PFSK-1 (cell line): ENCODE results near the gene ADRB2.

Source experiments
- FOXP2 ChIP-seq: optimal IDR thresholded peaks from 2 replicates; pipeline ENCODE3; 2011; ENCODE audit warnings: borderline replicate concordance, control low read depth, inconsistent platforms; ENCODE audit not compliant: insufficient read depth; ENCODE audit errors: extremely low read length, extremely low read depth
- POLR2AphosphoS5 ChIP-seq: IDR thresholded peaks from 2 replicates; pipeline ENCODE4 v1.6.1; 2012; ENCODE audit warnings: low read depth, mild to moderate bottlenecking, control low read depth, low read length, moderate library complexity
- REST ChIP-seq, 2 experiments: IDR thresholded peaks; 2 replicates each; pipeline versions ENCODE4 v1.6.1 to v1.8.0; 2011 to 2012; ENCODE audit warnings: low read depth in 2 of 2, low read length in 2 of 2, control low read depth in 1 of 2, inconsistent platforms in 1 of 2, mild to moderate bottlenecking in 1 of 2, moderate library complexity in 1 of 2; ENCODE audit not compliant: insufficient read depth in 1 of 2
- SIN3A ChIP-seq: IDR thresholded peaks from 2 replicates; pipeline ENCODE4 v1.6.1; 2012; ENCODE audit warnings: mild to moderate bottlenecking, low read length, moderate library complexity, borderline replicate concordance; ENCODE audit not compliant: insufficient read depth
- TAF1 ChIP-seq: IDR thresholded peaks from 2 replicates; pipeline ENCODE4 v1.6.1; 2012; ENCODE audit warnings: low read length, control low read depth, borderline replicate concordance; ENCODE audit not compliant: insufficient read depth

GRCh38 chr5:148843510-148844318, 17.3 kb downstream of the ADRB2 start:
- TF ChIP-seq SIN3A (no peak), POLR2AphosphoS5 (no peak), FOXP2 (no peak), REST (IDR thresholded peaks at IDR 0.05; ENCODE audit: insufficient read depth in 1 of 2, low read depth in 2 of 2, low read length in 2 of 2) (no peak), TAF1 (no peak)
